DOHH2 (cell line): ENCODE results near the gene GCNT2.

Source experiments
- CTCF ChIP-seq: fragments of 200-600 bp; sonication (generic); IDR thresholded peaks from one replicate; pipeline ENCODE4 v1.5.1; 2014; ENCODE audit warnings: antibody characterized with exemption, mild to moderate bottlenecking, low read depth, low read length; ENCODE audit not compliant: poor library complexity, severe bottlenecking
- EZH2phosphoT487 ChIP-seq: fragments of 200-600 bp; sonication (generic); IDR thresholded peaks from 2 replicates; pipeline ENCODE4 v1.6.1; 2017; ENCODE audit warnings: borderline replicate concordance, mild to moderate bottlenecking, antibody characterized with exemption, low read length, moderate library complexity, mixed read lengths

GRCh38 chr6:10564975-10565673 lies 44.0 kb downstream of the GCNT2 start:
- no peak for TF ChIP-seq CTCF
- TF ChIP-seq EZH2phosphoT487, result no peak
